ENCODE results near the gene TBC1D1. TPM values are rescaled to one million over a fixed set of nuclear protein-coding genes. Genes with fewer than 3 reads are reported as not detected.
A peak's percentile ranks its signal among the peaks of the same experiment; 100 is the strongest.

The TBC1D1 gene
- total RNA-seq, 1 experiment from 2014 or later, result 28.5 TPM

- ChIA-PET CTCF (no interaction called here), POLR2A (interaction anchor here (0.7 kb wide), 2 partner anchors 11 to 16 kb away, joined by 6 to 12 read pairs; no protein-coding TSS in a partner anchor)
- H3K27me3 Mint-ChIP-seq (ENCODE audit: insufficient read depth, unreplicated experiment), result no peaks in the 10 kb centered on the region
- Histone ChIP-seq H3K4me1 (peaks cover 5% of the 10 kb centered on the region), H3K9me3 (no peaks in the 10 kb centered on the region), H3K36me3 (ENCODE audit: control insufficient read depth, insufficient read depth, low read length) (no peaks in the 10 kb centered on the region), H3K4me3 (ENCODE audit: low read depth, low read length) (no peak overlapping the region), H3K27me3 (replicated peaks; ENCODE audit: control insufficient read depth, insufficient read depth, low read length) (no peaks in the 10 kb centered on the region)
- H3K4me3 Mint-ChIP-seq (ENCODE audit: unreplicated experiment), result no peak overlapping the region
- no peak overlapping the region for H3K27ac Mint-ChIP-seq (ENCODE audit: unreplicated experiment)
- intact Hi-C loops (cut with micrococcal nuclease; ENCODE audit: unreplicated experiment), result loop anchor here (5.0 to 10.0 kb wide), 2 partner anchors 249 to 666 kb away; no protein-coding TSS in a partner anchor
- no peaks in the 10 kb centered on the region for H3K9me3 Mint-ChIP-seq (ENCODE audit: unreplicated experiment)
- no peak for DNase-seq
- no peaks in the 10 kb centered on the region for H3K4me1 Mint-ChIP-seq (ENCODE audit: low read depth, unreplicated experiment)
- H3K36me3 Mint-ChIP-seq (ENCODE audit: insufficient read depth, unreplicated experiment), result no peaks in the 10 kb centered on the region
- no peak for TF ChIP-seq CTCF (IDR thresholded peaks at IDR 0.05; ENCODE audit: insufficient read depth in 1 of 2, low read depth in 1 of 2, low read length in 1 of 2, severe bottlenecking in 1 of 2, unreplicated experiment in 1 of 2)
- BruUV-seq (replicated peaks), result no TSS peak
These were observed 175.0 kb downstream of the TBC1D1 start for GRCh38 chr4:38065900-38066299.

- intact Hi-C loops (cut with micrococcal nuclease; ENCODE audit: unreplicated experiment), result loop anchor here (5.0 to 10.0 kb wide), 2 partner anchors 247 to 665 kb away; no protein-coding TSS in a partner anchor
- CTCF ChIA-PET, result no interaction called here
- no peaks in the 10 kb centered on the region for H3K36me3 Mint-ChIP-seq (ENCODE audit: insufficient read depth, unreplicated experiment)
These were observed 176.6 kb downstream of the TBC1D1 start for GRCh38 chr4:38067499-38067898.

GRCh38 chr4:38068107-38068506, 177.2 kb downstream of the TBC1D1 start:
- ChIA-PET POLR2A (no interaction called here), CTCF (interaction anchor here (1.6 kb wide), 1 partner anchor 65 kb away, joined by 11 read pairs; no protein-coding TSS in a partner anchor)
- DNase-seq, result no peak
- Histone ChIP-seq H3K4me1 (peaks cover 5% of the 10 kb centered on the region), H3K4me3 (ENCODE audit: low read depth, low read length) (no peak overlapping the region), H3K9me3 (no peaks in the 10 kb centered on the region), H3K36me3 (ENCODE audit: control insufficient read depth, insufficient read depth, low read length) (no peaks in the 10 kb centered on the region), H3K27me3 (replicated peaks; ENCODE audit: control insufficient read depth, insufficient read depth, low read length) (no peaks in the 10 kb centered on the region)
- Mint-ChIP-seq H3K9me3 (ENCODE audit: unreplicated experiment) (no peaks in the 10 kb centered on the region), H3K27me3 (ENCODE audit: insufficient read depth, unreplicated experiment) (no peaks in the 10 kb centered on the region), H3K27ac (ENCODE audit: unreplicated experiment) (peak overlapping the region; percentile 12), H3K4me1 (ENCODE audit: low read depth, unreplicated experiment) (no peaks in the 10 kb centered on the region), H3K36me3 (ENCODE audit: insufficient read depth, unreplicated experiment) (no peaks in the 10 kb centered on the region), H3K4me3 (ENCODE audit: unreplicated experiment) (no peak overlapping the region)
- no TSS peak for BruUV-seq (replicated peaks)
- intact Hi-C loops (cut with micrococcal nuclease; ENCODE audit: unreplicated experiment), result loop anchor here (5.0 to 10.0 kb wide), 2 partner anchors 247 to 664 kb away; no protein-coding TSS in a partner anchor
- no peak for TF ChIP-seq CTCF (IDR thresholded peaks at IDR 0.05; ENCODE audit: insufficient read depth in 1 of 2, low read depth in 1 of 2, low read length in 1 of 2, severe bottlenecking in 1 of 2, unreplicated experiment in 1 of 2)

More at GRCh38 chr4:38067499-38067898, 176.6 kb downstream of the TBC1D1 start:
- H3K4me3 Mint-ChIP-seq (ENCODE audit: unreplicated experiment), result no peak overlapping the region
- no peaks in the 10 kb centered on the region for H3K27me3 ChIP-seq (replicated peaks; ENCODE audit: control insufficient read depth, insufficient read depth, low read length)
- H3K36me3 ChIP-seq (ENCODE audit: control insufficient read depth, insufficient read depth, low read length), result no peaks in the 10 kb centered on the region
- H3K27ac Mint-ChIP-seq (ENCODE audit: unreplicated experiment), result no peak overlapping the region
- no peak for DNase-seq
- H3K27me3 Mint-ChIP-seq (ENCODE audit: insufficient read depth, unreplicated experiment), result no peaks in the 10 kb centered on the region
- POLR2A ChIA-PET, result no interaction called here
- peaks cover 5% of the 10 kb centered on the region for H3K4me1 ChIP-seq
- no peak for TF ChIP-seq CTCF (IDR thresholded peaks at IDR 0.05; ENCODE audit: insufficient read depth in 1 of 2, low read depth in 1 of 2, low read length in 1 of 2, severe bottlenecking in 1 of 2, unreplicated experiment in 1 of 2)
- BruUV-seq (replicated peaks), result no TSS peak
- no peak overlapping the region for H3K4me3 ChIP-seq (ENCODE audit: low read depth, low read length)
- H3K4me1 Mint-ChIP-seq (ENCODE audit: low read depth, unreplicated experiment), result no peaks in the 10 kb centered on the region
- H3K9me3 ChIP-seq, result no peaks in the 10 kb centered on the region
- no peaks in the 10 kb centered on the region for H3K9me3 Mint-ChIP-seq (ENCODE audit: unreplicated experiment)

Data from Caco-2 (cell line).